CD14-positive monocyte (primary cell): Measurements from ENCODE around the gene KRT1. TPM values are rescaled to one million over a fixed set of nuclear protein-coding genes. Genes with fewer than 3 reads are reported as not detected.

Experiments used
- DNase-seq, 3 donors: peaks; one replicate each; pipeline ENCODE4 v3.0.0-alpha.2; 2011 to 2022
- H2AFZ ChIP-seq: 2 replicates; pipeline ENCODE4 v1.6.0; 2012; ENCODE audit warnings: mild to moderate bottlenecking, low read depth, low read length, inconsistent platforms; ENCODE audit not compliant: insufficient read depth, poor library complexity, severe bottlenecking
- H3K27ac ChIP-seq, 2 donors: 1 replicate in 1 of 2; 2 replicates in 1 of 2; pipeline ENCODE4 v1.5.1; 2012 to 2013; ENCODE audit warnings: low read length in 2 of 2, control low read depth in 1 of 2, inconsistent platforms in 1 of 2, low read depth in 1 of 2, mild to moderate bottlenecking in 1 of 2
- H3K27me3 ChIP-seq, 2 donors: one replicate each; pipeline versions ENCODE4 v1.6.0 to v1.6.1; 2011 to 2013; ENCODE audit warnings: low read length in 2 of 2; ENCODE audit not compliant: control insufficient read depth in 2 of 2, insufficient read depth in 2 of 2
- H3K36me3 ChIP-seq, 2 donors: replicated peaks in 1 of 2; 1 replicate in 1 of 2; 2 replicates in 1 of 2; pipeline versions ENCODE4 v1.5.1 to v1.6.1; 2012 to 2013; ENCODE audit warnings: low read length in 2 of 2, control low read depth in 1 of 2, inconsistent platforms in 1 of 2, mild to moderate bottlenecking in 1 of 2; ENCODE audit not compliant: insufficient read depth in 2 of 2, control insufficient read depth in 1 of 2
- H3K4me1 ChIP-seq, 2 donors: 1 replicate in 1 of 2; 2 replicates in 1 of 2; pipeline versions ENCODE4 v1.5.1 to v1.6.1; 2012 to 2013; ENCODE audit warnings: low read length in 2 of 2, control low read depth in 1 of 2, inconsistent platforms in 1 of 2, mild to moderate bottlenecking in 1 of 2, moderate library complexity in 1 of 2; ENCODE audit not compliant: insufficient read depth in 2 of 2, control insufficient read depth in 1 of 2
- H3K4me2 ChIP-seq: replicated peaks from 2 replicates; pipeline ENCODE3; 2012; ENCODE audit warnings: low read length, moderate library complexity, mild to moderate bottlenecking; ENCODE audit not compliant: poor library complexity, severe bottlenecking; ENCODE audit errors: extremely low read depth
- H3K4me3 ChIP-seq, 3 experiments: fragments of 200-600 bp in 1 of 3; sonication (generic) in 1 of 3; replicated peaks in 1 of 3; 1 replicate in 2 of 3; 2 replicates in 1 of 3; pipeline ENCODE4 v1.5.1; 2011 to 2013; ENCODE audit warnings: low read length in 3 of 3, mild to moderate bottlenecking in 3 of 3, control low read depth in 2 of 3, low read depth in 2 of 3, inconsistent platforms in 1 of 3, moderate library complexity in 1 of 3
- H3K79me2 ChIP-seq: 2 replicates; pipeline ENCODE4 v1.6.0; 2012; ENCODE audit warnings: mild to moderate bottlenecking, control low read depth, inconsistent platforms, low read length, moderate library complexity; ENCODE audit not compliant: insufficient read depth
- H3K9ac ChIP-seq: 2 replicates; pipeline ENCODE4 v1.6.0; 2017; ENCODE audit warnings: low read length, mild to moderate bottlenecking; ENCODE audit not compliant: insufficient read depth, poor library complexity, severe bottlenecking
- H3K9me3 ChIP-seq, 2 donors: replicated peaks in 1 of 2; 1 replicate in 1 of 2; 2 replicates in 1 of 2; pipeline versions ENCODE4 v1.5.1 to v1.6.1; 2012 to 2013; ENCODE audit warnings: low read length in 2 of 2, control low read depth in 1 of 2; ENCODE audit not compliant: control insufficient read depth in 1 of 2, insufficient read depth in 1 of 2
- H4K20me1 ChIP-seq: 2 replicates; pipeline ENCODE4 v1.6.0; 2012; ENCODE audit warnings: mild to moderate bottlenecking, low read length, control low read depth, moderate library complexity; ENCODE audit not compliant: insufficient read depth
- H3K27ac Mint-ChIP-seq, 7 donors: one replicate each; pipeline ENCODE4 v1.8.0; 2020; ENCODE audit warnings: mild to moderate bottlenecking in 7 of 7, mixed read lengths in 7 of 7, moderate library complexity in 6 of 7, inconsistent platforms in 2 of 7
- H3K27me3 Mint-ChIP-seq, 3 donors: one replicate each; pipeline ENCODE4 v1.8.0; 2021 to 2022; ENCODE audit warnings: low read depth in 3 of 3, mild to moderate bottlenecking in 3 of 3, mixed read lengths in 3 of 3, moderate library complexity in 3 of 3, inconsistent platforms in 1 of 3
- H3K36me3 Mint-ChIP-seq, 2 donors: one replicate each; pipeline ENCODE4 v1.8.0; 2020; ENCODE audit warnings: mixed read lengths in 2 of 2, inconsistent platforms in 1 of 2, mild to moderate bottlenecking in 1 of 2
- H3K4me1 Mint-ChIP-seq: one replicate; pipeline ENCODE4 v1.8.0; 2020; ENCODE audit warnings: mild to moderate bottlenecking, mixed read lengths
- H3K4me3 Mint-ChIP-seq, 2 donors: one replicate each; pipeline ENCODE4 v1.8.0; 2020; ENCODE audit warnings: mild to moderate bottlenecking in 2 of 2, mixed read lengths in 2 of 2, moderate library complexity in 1 of 2
- H3K9me3 Mint-ChIP-seq, 7 donors: one replicate each; pipeline ENCODE4 v1.8.0; 2020 to 2022; ENCODE audit warnings: mixed read lengths in 7 of 7, mild to moderate bottlenecking in 6 of 7, moderate library complexity in 6 of 7, inconsistent platforms in 2 of 7
- WGBS: methylation state at CpG from one replicate; pipeline ENCODE4 v1.1.5; 2013; ENCODE audit warnings: missing lambda C conversion rate; ENCODE audit not compliant: insufficient coverage; 5-methylcytosine and 5-hydroxymethylcytosine counted together
- intact Hi-C, 2 donors: fragments of 100-400 bp; cut with micrococcal nuclease; formaldehyde crosslinking; loops; one replicate each; pipeline versions ENCODE4 v1.15.0 to v1.15.1; 2023
- polyA plus RNA-seq, 3 donors: library from polyadenylated mRNA; depleted of rRNA in 1 of 3; unstranded in 2 of 3; stranded (reverse) in 1 of 3; fragments of 300-500 nt in 2 of 3; fragments of >200 nt in 1 of 3; fragmentation: Illumina TruSeq in 2 of 3; gene quantifications; 1 replicate in 2 of 3; 2 replicates in 1 of 3; pipeline ENCODE4 v1.2.3, GENCODE V29; 2012 to 2021
- TF ChIP-seq, protein P1 (sequence below): fragments of 200-600 bp; IDR thresholded peaks from one replicate; pipeline ENCODE4 v1.8.0; 2022; ENCODE audit warnings: antibody characterized with exemption, mild to moderate bottlenecking

KRT1 gene
- polyA plus RNA-seq, 3 donors = not detected

DNA sequence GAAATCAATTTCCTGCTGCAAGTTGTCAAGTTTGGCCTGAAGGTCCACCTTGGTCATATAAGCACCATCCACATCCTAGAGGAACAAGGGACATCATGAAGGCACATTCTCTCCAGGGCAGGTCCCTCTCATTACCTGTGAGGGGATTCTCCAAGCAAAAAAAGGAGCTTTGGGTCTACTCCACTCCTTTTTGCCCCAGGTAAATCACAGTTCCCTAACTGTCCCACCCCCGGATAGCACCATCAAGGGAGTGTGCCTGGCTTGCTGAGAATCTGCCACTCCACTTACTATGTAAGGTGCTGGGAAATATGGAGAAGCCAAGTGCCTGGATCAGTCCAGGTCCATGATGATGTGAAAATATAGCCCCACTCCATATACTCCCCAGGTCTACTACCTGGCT is 2.5 kb downstream of the KRT1 start:
- no CpG with 5 or more reads among the region's 1 CpG for WGBS
- intact Hi-C loops = no loop called here
- H3K4me1 Mint-ChIP-seq = no peaks in the 10 kb centered on the region

DNA sequence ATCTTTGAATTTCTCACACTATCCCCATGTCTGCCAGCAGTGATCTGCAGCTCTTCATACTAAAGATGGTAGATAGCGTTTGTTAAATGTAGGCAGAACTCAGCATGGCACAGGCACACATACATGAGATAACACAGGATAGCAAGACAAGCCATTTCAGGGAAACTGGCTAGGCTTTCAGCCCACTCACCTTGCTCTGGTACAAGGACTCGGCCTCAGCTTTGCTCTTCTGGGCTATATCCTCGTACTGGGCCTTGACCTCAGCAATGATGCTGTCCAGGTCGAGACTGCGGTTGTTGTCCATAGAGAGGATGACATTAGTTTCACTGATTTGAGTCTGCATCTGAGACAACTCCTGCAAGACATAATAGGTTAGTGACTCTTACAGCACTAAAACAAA is 3.1 kb downstream of the KRT1 start:
- Histone ChIP-seq H3K4me1 (no peaks in the 10 kb centered on the region), H3K79me2 (no peaks in the 10 kb centered on the region), H3K36me3 (no peaks in the 10 kb centered on the region), H3K27ac (no peak overlapping the region), H3K4me2 (no peak overlapping the region), H3K4me3 (no peak overlapping the region), H3K9ac (no peak overlapping the region), H3K9me3 (no peaks in the 10 kb centered on the region), H4K20me1 (no peaks in the 10 kb centered on the region), H3K27me3 (no peaks in the 10 kb centered on the region), H2AFZ (no peak overlapping the region)
- H3K4me1 Mint-ChIP-seq = no peaks in the 10 kb centered on the region
- no peaks in the 10 kb centered on the region for H3K36me3 Mint-ChIP-seq
- no peak overlapping the region for H3K27ac Mint-ChIP-seq
- peaks cover 0 to 2% (median 0%) of the 10 kb centered on the region in 3 donors for H3K27me3 Mint-ChIP-seq
- no peak for DNase-seq
- no peak overlapping the region for H3K4me3 Mint-ChIP-seq
- H3K9me3 Mint-ChIP-seq = peaks cover 0 to under 1% (median 0%) of the 10 kb centered on the region in 7 donors
- 90% methylated on average over 3 of the region's 5 CpGs for WGBS
- intact Hi-C loops = no loop called here
- TF ChIP-seq, protein P1, sequence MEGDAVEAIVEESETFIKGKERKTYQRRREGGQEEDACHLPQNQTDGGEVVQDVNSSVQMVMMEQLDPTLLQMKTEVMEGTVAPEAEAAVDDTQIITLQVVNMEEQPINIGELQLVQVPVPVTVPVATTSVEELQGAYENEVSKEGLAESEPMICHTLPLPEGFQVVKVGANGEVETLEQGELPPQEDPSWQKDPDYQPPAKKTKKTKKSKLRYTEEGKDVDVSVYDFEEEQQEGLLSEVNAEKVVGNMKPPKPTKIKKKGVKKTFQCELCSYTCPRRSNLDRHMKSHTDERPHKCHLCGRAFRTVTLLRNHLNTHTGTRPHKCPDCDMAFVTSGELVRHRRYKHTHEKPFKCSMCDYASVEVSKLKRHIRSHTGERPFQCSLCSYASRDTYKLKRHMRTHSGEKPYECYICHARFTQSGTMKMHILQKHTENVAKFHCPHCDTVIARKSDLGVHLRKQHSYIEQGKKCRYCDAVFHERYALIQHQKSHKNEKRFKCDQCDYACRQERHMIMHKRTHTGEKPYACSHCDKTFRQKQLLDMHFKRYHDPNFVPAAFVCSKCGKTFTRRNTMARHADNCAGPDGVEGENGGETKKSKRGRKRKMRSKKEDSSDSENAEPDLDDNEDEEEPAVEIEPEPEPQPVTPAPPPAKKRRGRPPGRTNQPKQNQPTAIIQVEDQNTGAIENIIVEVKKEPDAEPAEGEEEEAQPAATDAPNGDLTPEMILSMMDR = no peak

More for the DNA sequence above, 2.5 kb downstream of the KRT1 start:
- H3K4me3 Mint-ChIP-seq = no peak overlapping the region
- no peak overlapping the region for H3K4me3 ChIP-seq
- DNase-seq = no peak
- no peaks in the 10 kb centered on the region for H3K9me3 ChIP-seq
- no peaks in the 10 kb centered on the region for H3K79me2 ChIP-seq
- no peaks in the 10 kb centered on the region for H3K36me3 Mint-ChIP-seq
- H4K20me1 ChIP-seq = no peaks in the 10 kb centered on the region
- TF ChIP-seq, protein P1 = no peak
- H3K9me3 Mint-ChIP-seq = peaks cover 0 to 1% (median 0%) of the 10 kb centered on the region in 7 donors
- H3K27me3 Mint-ChIP-seq = peaks cover 0 to 2% (median 0%) of the 10 kb centered on the region in 3 donors
- H3K4me1 ChIP-seq = no peaks in the 10 kb centered on the region
- no peak overlapping the region for H3K4me2 ChIP-seq
- no peaks in the 10 kb centered on the region for H3K27me3 ChIP-seq
- H3K27ac ChIP-seq = no peak overlapping the region
- H3K36me3 ChIP-seq = no peaks in the 10 kb centered on the region
- H2AFZ ChIP-seq = no peak overlapping the region
- no peak overlapping the region for H3K27ac Mint-ChIP-seq
- H3K9ac ChIP-seq = no peak overlapping the region
